Peyer's patch (tissue), 4 donors: ENCODE data around the gene GOLGA6L9.
"Not testable (repeated sequence)": the region's sequence is repeated elsewhere in the genome, so short reads cannot be mapped to it uniquely, and the experiment has no call there.

ENCODE experiments used
- CTCF ChIP-seq, 6 experiments: fragments of 450-650 bp in 4 of 6; fragments of 200-600 bp in 2 of 6; sonication (generic) in 1 of 6; IDR thresholded peaks; one replicate each; pipeline ENCODE4 v1.5.1; 2017 to 2019; ENCODE audit warnings: antibody characterized with exemption in 6 of 6, mild to moderate bottlenecking in 3 of 6, moderate library complexity in 1 of 6
- POLR2A ChIP-seq, 2 donors: fragments of 450-650 bp; IDR thresholded peaks; one replicate each; pipeline ENCODE4 v1.5.1; 2017; ENCODE audit warnings: antibody characterized with exemption in 2 of 2, mild to moderate bottlenecking in 2 of 2, moderate library complexity in 2 of 2

GRCh38 chr15:82390152-82390551, 39.5 kb upstream of the GOLGA6L9 start:
- not testable (repeated sequence) for TF ChIP-seq CTCF, POLR2A (IDR thresholded peaks at IDR 0.05)
